Liver (tissue), 3 donors: ENCODE data around the gene CD180.

ENCODE experiments used
- GABPA ChIP-seq, 2 donors: IDR thresholded peaks in 1 of 2; conservative IDR thresholded peaks in 1 of 2; 2 replicates each; pipeline ENCODE4 v1.6.1; 2016; ENCODE audit warnings: antibody characterized with exemption in 2 of 2, mild to moderate bottlenecking in 1 of 2, moderate library complexity in 1 of 2
- HNF4G ChIP-seq: IDR thresholded peaks from 2 replicates; pipeline ENCODE4 v1.6.1; 2016; ENCODE audit warnings: antibody characterized with exemption
- JUND ChIP-seq, 2 donors: IDR thresholded peaks; 2 replicates each; pipeline ENCODE4 v1.6.1; 2016; ENCODE audit warnings: antibody characterized with exemption in 2 of 2
- TAF1 ChIP-seq: conservative IDR thresholded peaks from 2 replicates; pipeline ENCODE4 v1.6.1; 2016; ENCODE audit warnings: antibody characterized with exemption, mild to moderate bottlenecking
- YY1 ChIP-seq: IDR thresholded peaks from 2 replicates; pipeline ENCODE4 v1.6.1; 2016; ENCODE audit warnings: antibody characterized with exemption, mild to moderate bottlenecking
- TF ChIP-seq, protein P1 (sequence below): IDR thresholded peaks from 2 replicates; pipeline ENCODE4 v1.6.1; 2016; ENCODE audit warnings: antibody characterized with exemption
- TF ChIP-seq, protein P2 (sequence below): fragments of 150-350 bp; IDR thresholded peaks from 2 replicates; pipeline ENCODE4 v1.5.1; 2017; ENCODE audit warnings: improper control_type of control experiment, low read depth, low read length; ENCODE audit not compliant: missing input control
- TF ChIP-seq, protein P3 (sequence below): IDR thresholded peaks from 2 replicates; pipeline ENCODE4 v1.6.1; 2016; ENCODE audit warnings: antibody characterized with exemption
- TF ChIP-seq, protein P4 (sequence below): IDR thresholded peaks from 2 replicates; pipeline ENCODE4 v1.6.1; 2016; ENCODE audit warnings: antibody characterized with exemption, mild to moderate bottlenecking
- donor health status: healthy.
- donor health status: healthy.

DNA sequence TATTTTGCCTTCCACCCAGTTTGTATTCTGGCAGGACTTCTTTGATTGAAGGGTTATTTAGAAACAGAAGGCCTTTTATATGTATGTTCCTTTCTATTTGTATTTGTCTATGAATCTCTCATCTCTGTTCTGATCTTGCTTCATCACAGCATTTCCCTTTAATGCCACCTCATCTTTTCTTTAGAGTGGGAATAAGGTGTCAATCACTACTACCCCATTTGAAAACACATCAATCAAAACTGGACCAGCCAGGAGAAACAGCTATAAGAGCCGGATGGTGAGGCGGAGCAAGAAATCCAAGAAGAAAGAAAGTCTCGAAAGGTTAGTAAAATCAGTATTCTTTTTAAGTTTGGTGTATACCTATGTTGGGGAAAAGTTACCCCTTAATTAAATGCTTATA, 36.3 kb downstream of the CD180 start:
- TF ChIP-seq, protein P1, sequence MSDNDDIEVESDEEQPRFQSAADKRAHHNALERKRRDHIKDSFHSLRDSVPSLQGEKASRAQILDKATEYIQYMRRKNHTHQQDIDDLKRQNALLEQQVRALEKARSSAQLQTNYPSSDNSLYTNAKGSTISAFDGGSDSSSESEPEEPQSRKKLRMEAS = no peak
- TF ChIP-seq, protein P2, sequence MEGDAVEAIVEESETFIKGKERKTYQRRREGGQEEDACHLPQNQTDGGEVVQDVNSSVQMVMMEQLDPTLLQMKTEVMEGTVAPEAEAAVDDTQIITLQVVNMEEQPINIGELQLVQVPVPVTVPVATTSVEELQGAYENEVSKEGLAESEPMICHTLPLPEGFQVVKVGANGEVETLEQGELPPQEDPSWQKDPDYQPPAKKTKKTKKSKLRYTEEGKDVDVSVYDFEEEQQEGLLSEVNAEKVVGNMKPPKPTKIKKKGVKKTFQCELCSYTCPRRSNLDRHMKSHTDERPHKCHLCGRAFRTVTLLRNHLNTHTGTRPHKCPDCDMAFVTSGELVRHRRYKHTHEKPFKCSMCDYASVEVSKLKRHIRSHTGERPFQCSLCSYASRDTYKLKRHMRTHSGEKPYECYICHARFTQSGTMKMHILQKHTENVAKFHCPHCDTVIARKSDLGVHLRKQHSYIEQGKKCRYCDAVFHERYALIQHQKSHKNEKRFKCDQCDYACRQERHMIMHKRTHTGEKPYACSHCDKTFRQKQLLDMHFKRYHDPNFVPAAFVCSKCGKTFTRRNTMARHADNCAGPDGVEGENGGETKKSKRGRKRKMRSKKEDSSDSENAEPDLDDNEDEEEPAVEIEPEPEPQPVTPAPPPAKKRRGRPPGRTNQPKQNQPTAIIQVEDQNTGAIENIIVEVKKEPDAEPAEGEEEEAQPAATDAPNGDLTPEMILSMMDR = no peak
- TF ChIP-seq TAF1 (no peak), GABPA (IDR thresholded peaks at IDR 0.05 in 1 of 2, conservative IDR thresholded peaks at IDR 0.05 in 1 of 2) (no peak), YY1 (no peak), HNF4G (no peak), JUND (IDR thresholded peaks at IDR 0.05) (no peak)
- TF ChIP-seq, protein P3, sequence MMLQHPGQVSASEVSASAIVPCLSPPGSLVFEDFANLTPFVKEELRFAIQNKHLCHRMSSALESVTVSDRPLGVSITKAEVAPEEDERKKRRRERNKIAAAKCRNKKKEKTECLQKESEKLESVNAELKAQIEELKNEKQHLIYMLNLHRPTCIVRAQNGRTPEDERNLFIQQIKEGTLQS = no peak
- TF ChIP-seq, protein P4, sequence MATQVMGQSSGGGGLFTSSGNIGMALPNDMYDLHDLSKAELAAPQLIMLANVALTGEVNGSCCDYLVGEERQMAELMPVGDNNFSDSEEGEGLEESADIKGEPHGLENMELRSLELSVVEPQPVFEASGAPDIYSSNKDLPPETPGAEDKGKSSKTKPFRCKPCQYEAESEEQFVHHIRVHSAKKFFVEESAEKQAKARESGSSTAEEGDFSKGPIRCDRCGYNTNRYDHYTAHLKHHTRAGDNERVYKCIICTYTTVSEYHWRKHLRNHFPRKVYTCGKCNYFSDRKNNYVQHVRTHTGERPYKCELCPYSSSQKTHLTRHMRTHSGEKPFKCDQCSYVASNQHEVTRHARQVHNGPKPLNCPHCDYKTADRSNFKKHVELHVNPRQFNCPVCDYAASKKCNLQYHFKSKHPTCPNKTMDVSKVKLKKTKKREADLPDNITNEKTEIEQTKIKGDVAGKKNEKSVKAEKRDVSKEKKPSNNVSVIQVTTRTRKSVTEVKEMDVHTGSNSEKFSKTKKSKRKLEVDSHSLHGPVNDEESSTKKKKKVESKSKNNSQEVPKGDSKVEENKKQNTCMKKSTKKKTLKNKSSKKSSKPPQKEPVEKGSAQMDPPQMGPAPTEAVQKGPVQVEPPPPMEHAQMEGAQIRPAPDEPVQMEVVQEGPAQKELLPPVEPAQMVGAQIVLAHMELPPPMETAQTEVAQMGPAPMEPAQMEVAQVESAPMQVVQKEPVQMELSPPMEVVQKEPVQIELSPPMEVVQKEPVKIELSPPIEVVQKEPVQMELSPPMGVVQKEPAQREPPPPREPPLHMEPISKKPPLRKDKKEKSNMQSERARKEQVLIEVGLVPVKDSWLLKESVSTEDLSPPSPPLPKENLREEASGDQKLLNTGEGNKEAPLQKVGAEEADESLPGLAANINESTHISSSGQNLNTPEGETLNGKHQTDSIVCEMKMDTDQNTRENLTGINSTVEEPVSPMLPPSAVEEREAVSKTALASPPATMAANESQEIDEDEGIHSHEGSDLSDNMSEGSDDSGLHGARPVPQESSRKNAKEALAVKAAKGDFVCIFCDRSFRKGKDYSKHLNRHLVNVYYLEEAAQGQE = no peak
